Stimulated activated naive CD8-positive, alpha-beta T cell treated with anti-CD3 and anti-CD28 coated beads, Interleukin-15, Interleukin-2, amounts not matched to agents 100 ng/mL and 50 ng/mL, for 24 hours (primary cell): ENCODE data around the gene FAM76A.
"Not testable (repeated sequence)": the region's sequence is repeated elsewhere in the genome, so short reads cannot be mapped to it uniquely, and the experiment has no call there.

Experiments used
- H3K27ac Mint-ChIP-seq: one replicate; pipeline ENCODE4 v1.8.0; 2021; ENCODE audit warnings: mild to moderate bottlenecking, mixed read lengths
- H3K27me3 Mint-ChIP-seq: one replicate; pipeline ENCODE4 v1.8.0; 2021; ENCODE audit warnings: mixed read lengths
- H3K36me3 Mint-ChIP-seq: one replicate; pipeline ENCODE4 v1.8.0; 2021; ENCODE audit warnings: low read depth, mixed read lengths
- H3K4me1 Mint-ChIP-seq: one replicate; pipeline ENCODE4 v1.8.0; 2021; ENCODE audit warnings: low read depth, mixed read lengths
- H3K4me3 Mint-ChIP-seq: one replicate; pipeline ENCODE4 v1.8.0; 2021; ENCODE audit warnings: mild to moderate bottlenecking, mixed read lengths
- H3K9me3 Mint-ChIP-seq: one replicate; pipeline ENCODE4 v1.8.0; 2021; ENCODE audit warnings: mixed read lengths

Gene FAM76A

GRCh38 chr1:27782950-27783349 is 57.2 kb downstream of the FAM76A start:
- no peak overlapping the region for H3K27ac Mint-ChIP-seq
- H3K27me3 Mint-ChIP-seq, result no peaks in the 10 kb centered on the region
- H3K36me3 Mint-ChIP-seq, result peaks cover 5% of the 10 kb centered on the region
- H3K4me3 Mint-ChIP-seq, result no peak overlapping the region
- H3K4me1 Mint-ChIP-seq, result peaks cover 15% of the 10 kb centered on the region
- H3K9me3 Mint-ChIP-seq, result no peaks in the 10 kb centered on the region

- no peaks in the 10 kb centered on the region for H3K27me3 Mint-ChIP-seq
- H3K27ac Mint-ChIP-seq, result no peak overlapping the region
- H3K4me3 Mint-ChIP-seq, result no peak overlapping the region
- peaks cover 9% of the 10 kb centered on the region for H3K36me3 Mint-ChIP-seq
- H3K4me1 Mint-ChIP-seq, result peaks cover 12% of the 10 kb centered on the region
- H3K9me3 Mint-ChIP-seq, result no peaks in the 10 kb centered on the region
Measured at GRCh38 chr1:27784700-27785099, 58.9 kb downstream of the FAM76A start.

GRCh38 chr1:27785781-27786455 is 60.2 kb downstream of the FAM76A start:
- Mint-ChIP-seq H3K36me3 (peaks cover 17% of the 10 kb centered on the region), H3K4me3 (no peak overlapping the region), H3K9me3 (no peaks in the 10 kb centered on the region), H3K27me3 (no peaks in the 10 kb centered on the region), H3K4me1 (peaks cover 12% of the 10 kb centered on the region), H3K27ac (no peak overlapping the region)

- no peaks in the 10 kb centered on the region for H3K9me3 Mint-ChIP-seq
- H3K4me1 Mint-ChIP-seq, result peaks cover 12% of the 10 kb centered on the region
- H3K36me3 Mint-ChIP-seq, result peaks cover 17% of the 10 kb centered on the region
- no peak overlapping the region for H3K27ac Mint-ChIP-seq
- H3K27me3 Mint-ChIP-seq, result no peaks in the 10 kb centered on the region
- H3K4me3 Mint-ChIP-seq, result no peak overlapping the region
Measured at GRCh38 chr1:27787895-27788294, 62.1 kb downstream of the FAM76A start.

- no peaks in the 10 kb centered on the region for H3K9me3 Mint-ChIP-seq
- H3K4me3 Mint-ChIP-seq, result no peak overlapping the region
- peaks cover 26% of the 10 kb centered on the region for H3K36me3 Mint-ChIP-seq
- peaks cover 12% of the 10 kb centered on the region for H3K4me1 Mint-ChIP-seq
- no peak overlapping the region for H3K27ac Mint-ChIP-seq
- H3K27me3 Mint-ChIP-seq, result no peaks in the 10 kb centered on the region
Measured at GRCh38 chr1:27789540-27790041, 63.8 kb downstream of the FAM76A start.

GRCh38 chr1:27790270-27790669 is 64.5 kb downstream of the FAM76A start:
- H3K4me3 Mint-ChIP-seq, H3K27ac Mint-ChIP-seq, H3K9me3 Mint-ChIP-seq, H3K27me3 Mint-ChIP-seq, H3K4me1 Mint-ChIP-seq: not testable (repeated sequence)
- H3K36me3 Mint-ChIP-seq, result peaks cover 32% of the 10 kb centered on the region

- Mint-ChIP-seq H3K4me1 (no peaks in the 10 kb centered on the region), H3K36me3 (peaks cover 42% of the 10 kb centered on the region)
Measured at GRCh38 chr1:27795601-27796000, 69.8 kb downstream of the FAM76A start.

GRCh38 chr1:27804791-27805190 is 79.0 kb downstream of the FAM76A start:
- Mint-ChIP-seq H3K4me3 (no peak overlapping the region), H3K27me3 (no peaks in the 10 kb centered on the region), H3K9me3 (no peaks in the 10 kb centered on the region), H3K27ac (no peak overlapping the region), H3K36me3 (peaks cover 50% of the 10 kb centered on the region), H3K4me1 (peaks cover 6% of the 10 kb centered on the region)

More at GRCh38 chr1:27795601-27796000, 69.8 kb downstream of the FAM76A start:
- H3K9me3 Mint-ChIP-seq, result no peaks in the 10 kb centered on the region
- H3K27ac Mint-ChIP-seq, result no peak overlapping the region
- H3K27me3 Mint-ChIP-seq, result no peaks in the 10 kb centered on the region
- H3K4me3 Mint-ChIP-seq, result no peak overlapping the region

GRCh38 chr1:27806758-27807157 is 81.0 kb downstream of the FAM76A start:
- no peaks in the 10 kb centered on the region for H3K27me3 Mint-ChIP-seq
- H3K27ac Mint-ChIP-seq, result no peak overlapping the region
- H3K36me3 Mint-ChIP-seq, result peaks cover 50% of the 10 kb centered on the region
- no peaks in the 10 kb centered on the region for H3K9me3 Mint-ChIP-seq
- no peak overlapping the region for H3K4me3 Mint-ChIP-seq
- peaks cover 6% of the 10 kb centered on the region for H3K4me1 Mint-ChIP-seq

GRCh38 chr1:27807385-27807784 is 81.6 kb downstream of the FAM76A start:
- peaks cover 48% of the 10 kb centered on the region for H3K36me3 Mint-ChIP-seq
- H3K27ac Mint-ChIP-seq, result no peak overlapping the region

GRCh38 chr1:27808131-27808530 is 82.4 kb downstream of the FAM76A start:
- H3K36me3 Mint-ChIP-seq, result peaks cover 49% of the 10 kb centered on the region
- not testable (repeated sequence) for H3K4me3 Mint-ChIP-seq, H3K4me1 Mint-ChIP-seq, H3K27ac Mint-ChIP-seq, H3K9me3 Mint-ChIP-seq, H3K27me3 Mint-ChIP-seq

More at GRCh38 chr1:27807385-27807784, 81.6 kb downstream of the FAM76A start:
- H3K27me3 Mint-ChIP-seq, result no peaks in the 10 kb centered on the region
- no peaks in the 10 kb centered on the region for H3K9me3 Mint-ChIP-seq
- H3K4me1 Mint-ChIP-seq, result peaks cover 6% of the 10 kb centered on the region
- H3K4me3 Mint-ChIP-seq, result no peak overlapping the region

GRCh38 chr1:27809883-27810282 is 84.1 kb downstream of the FAM76A start:
- no peaks in the 10 kb centered on the region for H3K27me3 Mint-ChIP-seq
- H3K4me3 Mint-ChIP-seq, result no peak overlapping the region
- peaks cover 39% of the 10 kb centered on the region for H3K36me3 Mint-ChIP-seq
- no peaks in the 10 kb centered on the region for H3K9me3 Mint-ChIP-seq
- peaks cover 1% of the 10 kb centered on the region for H3K4me1 Mint-ChIP-seq
- H3K27ac Mint-ChIP-seq, result no peak overlapping the region

- Mint-ChIP-seq H3K36me3 (peaks cover 31% of the 10 kb centered on the region), H3K4me3 (no peak overlapping the region), H3K4me1 (no peaks in the 10 kb centered on the region), H3K27ac (no peak overlapping the region), H3K27me3 (no peaks in the 10 kb centered on the region), H3K9me3 (no peaks in the 10 kb centered on the region)
Measured at GRCh38 chr1:27811741-27812500, 86.2 kb downstream of the FAM76A start.
